Stimulated activated CD8-positive, alpha-beta memory T cell treated with anti-CD3 and anti-CD28 coated beads, Interleukin-2, amount 100 ng/mL, for 48 hours (primary cell): ENCODE measurements around the gene GALNT9.

Experiments used
- DNase-seq, 2 donors: peaks; one replicate each; pipeline ENCODE4 v3.0.0-alpha.2; 2020; ENCODE audit warnings: low read depth in 2 of 2

Gene GALNT9

GRCh38 chr12:132344181-132344580 is 14.8 kb upstream of the GALNT9 start:
- DNase-seq = no peak

- DNase-seq = no peak
Observed at GRCh38 chr12:132343294-132344004, 14.1 kb upstream of the GALNT9 start.

- no peak for DNase-seq
Observed at GRCh38 chr12:132342251-132343227, 13.2 kb upstream of the GALNT9 start.

- DNase-seq = no peak
Observed at GRCh38 chr12:132341318-132342050, 12.1 kb upstream of the GALNT9 start.

GRCh38 chr12:132340266-132341035 is 11.1 kb upstream of the GALNT9 start:
- no peak for DNase-seq

- DNase-seq = no peak
Observed at GRCh38 chr12:132339856-132340255, 10.5 kb upstream of the GALNT9 start.

GRCh38 chr12:132338781-132339180 is 9.4 kb upstream of the GALNT9 start:
- DNase-seq = no peak

- no peak for DNase-seq
Observed at GRCh38 chr12:132338311-132338710, 8.9 kb upstream of the GALNT9 start.

- DNase-seq = no peak
Observed at GRCh38 chr12:132337557-132337956, 8.2 kb upstream of the GALNT9 start.

GRCh38 chr12:132336451-132337413 is 7.3 kb upstream of the GALNT9 start:
- DNase-seq = no peak

GRCh38 chr12:132335179-132335756 is 5.9 kb upstream of the GALNT9 start:
- no peak for DNase-seq

GRCh38 chr12:132333766-132334165 is 4.4 kb upstream of the GALNT9 start:
- DNase-seq = no peak

GRCh38 chr12:132333273-132333672 is 3.9 kb upstream of the GALNT9 start:
- DNase-seq = no peak

GRCh38 chr12:132330549-132330881 is 1.1 kb upstream of the GALNT9 start:
- DNase-seq = no peak

GRCh38 chr12:132329720-132330548 is 545 bp upstream of the GALNT9 start:
- DNase-seq = no peak

GRCh38 chr12:132328282-132329029 is 933 bp downstream of the GALNT9 start:
- no peak for DNase-seq

- DNase-seq = peak; percentile 58 to 63
Observed at GRCh38 chr12:132327336-132328171, 1.8 kb downstream of the GALNT9 start.
